GM10266 (cell line): ENCODE results near the gene GABRG3.

Experiments used
- DNase-seq: peaks from one replicate; pipeline ENCODE4 v3.0.0; 2012; ENCODE audit errors: extremely low spot score
- TF ChIP-seq, protein P1 (sequence below): IDR thresholded peaks from 2 replicates; pipeline ENCODE4 v1.5.1; 2012; ENCODE audit warnings: mild to moderate bottlenecking, low read depth; ENCODE audit not compliant: control insufficient read depth, insufficient read depth; ENCODE audit errors: missing control alignments

The GABRG3 gene

DNA sequence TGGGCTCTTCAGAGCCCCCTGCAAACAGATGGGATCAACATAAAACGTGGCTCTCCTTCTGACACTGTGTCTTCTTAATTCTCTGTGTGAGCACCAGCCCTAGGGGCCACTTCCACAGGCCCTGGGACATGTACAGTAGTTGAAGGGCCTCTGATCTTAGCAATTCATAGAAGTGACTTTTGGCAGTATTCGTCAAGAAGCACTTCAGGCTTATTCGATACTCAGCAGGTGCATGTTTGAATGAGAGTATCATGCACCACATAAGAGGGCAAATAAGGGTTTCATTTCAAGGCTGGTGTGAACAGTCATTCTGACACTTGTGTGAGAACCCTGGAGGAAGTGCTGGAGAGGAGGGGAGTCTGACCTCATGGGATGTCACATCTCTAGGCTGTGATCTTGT, 113.9 kb downstream of the GABRG3 start:
- TF ChIP-seq, protein P1, sequence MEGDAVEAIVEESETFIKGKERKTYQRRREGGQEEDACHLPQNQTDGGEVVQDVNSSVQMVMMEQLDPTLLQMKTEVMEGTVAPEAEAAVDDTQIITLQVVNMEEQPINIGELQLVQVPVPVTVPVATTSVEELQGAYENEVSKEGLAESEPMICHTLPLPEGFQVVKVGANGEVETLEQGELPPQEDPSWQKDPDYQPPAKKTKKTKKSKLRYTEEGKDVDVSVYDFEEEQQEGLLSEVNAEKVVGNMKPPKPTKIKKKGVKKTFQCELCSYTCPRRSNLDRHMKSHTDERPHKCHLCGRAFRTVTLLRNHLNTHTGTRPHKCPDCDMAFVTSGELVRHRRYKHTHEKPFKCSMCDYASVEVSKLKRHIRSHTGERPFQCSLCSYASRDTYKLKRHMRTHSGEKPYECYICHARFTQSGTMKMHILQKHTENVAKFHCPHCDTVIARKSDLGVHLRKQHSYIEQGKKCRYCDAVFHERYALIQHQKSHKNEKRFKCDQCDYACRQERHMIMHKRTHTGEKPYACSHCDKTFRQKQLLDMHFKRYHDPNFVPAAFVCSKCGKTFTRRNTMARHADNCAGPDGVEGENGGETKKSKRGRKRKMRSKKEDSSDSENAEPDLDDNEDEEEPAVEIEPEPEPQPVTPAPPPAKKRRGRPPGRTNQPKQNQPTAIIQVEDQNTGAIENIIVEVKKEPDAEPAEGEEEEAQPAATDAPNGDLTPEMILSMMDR: no peak
- DNase-seq: no peak

DNA sequence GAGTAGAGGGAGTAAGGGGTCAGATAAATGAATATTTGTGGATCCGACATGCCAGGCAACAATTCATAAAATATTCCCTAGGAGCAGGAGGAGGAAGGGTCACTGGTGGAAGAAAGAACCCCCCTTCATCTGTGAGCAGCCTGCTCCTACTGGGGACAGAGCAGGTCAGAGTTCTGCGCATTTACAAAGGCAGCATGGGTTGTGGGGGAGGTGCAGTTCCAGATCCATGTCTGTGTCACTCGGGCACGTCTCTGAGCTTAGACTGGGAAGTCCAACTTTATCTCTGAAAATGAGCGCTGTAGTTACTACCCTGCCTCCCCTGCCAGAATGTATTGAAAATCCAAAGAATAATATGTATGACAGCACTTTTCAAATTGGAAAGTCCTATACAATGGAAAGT, 115.2 kb downstream of the GABRG3 start:
- DNase-seq: no peak
- TF ChIP-seq, protein P1: no peak

DNA sequence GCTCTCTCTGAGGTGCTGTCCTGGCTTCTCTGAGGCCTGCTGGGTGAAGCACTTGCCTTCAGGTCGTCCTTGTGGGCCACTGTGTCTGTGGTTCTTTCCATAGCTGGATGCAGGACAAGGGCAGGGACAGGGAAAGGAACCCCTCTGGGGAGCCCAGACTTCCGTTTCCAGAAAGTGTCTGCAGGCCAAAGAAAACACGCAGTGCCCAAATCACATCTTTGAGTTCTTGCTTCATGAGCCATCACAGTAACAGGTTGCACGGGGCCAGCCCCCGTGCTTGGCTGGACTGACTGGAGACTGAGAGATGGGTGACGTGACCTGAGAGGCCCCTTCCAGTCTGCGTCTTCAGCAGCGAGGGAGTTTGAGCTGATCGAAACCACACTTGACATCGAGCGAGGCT, 115.8 kb downstream of the GABRG3 start:
- TF ChIP-seq, protein P1: no peak
- DNase-seq: no peak

DNA sequence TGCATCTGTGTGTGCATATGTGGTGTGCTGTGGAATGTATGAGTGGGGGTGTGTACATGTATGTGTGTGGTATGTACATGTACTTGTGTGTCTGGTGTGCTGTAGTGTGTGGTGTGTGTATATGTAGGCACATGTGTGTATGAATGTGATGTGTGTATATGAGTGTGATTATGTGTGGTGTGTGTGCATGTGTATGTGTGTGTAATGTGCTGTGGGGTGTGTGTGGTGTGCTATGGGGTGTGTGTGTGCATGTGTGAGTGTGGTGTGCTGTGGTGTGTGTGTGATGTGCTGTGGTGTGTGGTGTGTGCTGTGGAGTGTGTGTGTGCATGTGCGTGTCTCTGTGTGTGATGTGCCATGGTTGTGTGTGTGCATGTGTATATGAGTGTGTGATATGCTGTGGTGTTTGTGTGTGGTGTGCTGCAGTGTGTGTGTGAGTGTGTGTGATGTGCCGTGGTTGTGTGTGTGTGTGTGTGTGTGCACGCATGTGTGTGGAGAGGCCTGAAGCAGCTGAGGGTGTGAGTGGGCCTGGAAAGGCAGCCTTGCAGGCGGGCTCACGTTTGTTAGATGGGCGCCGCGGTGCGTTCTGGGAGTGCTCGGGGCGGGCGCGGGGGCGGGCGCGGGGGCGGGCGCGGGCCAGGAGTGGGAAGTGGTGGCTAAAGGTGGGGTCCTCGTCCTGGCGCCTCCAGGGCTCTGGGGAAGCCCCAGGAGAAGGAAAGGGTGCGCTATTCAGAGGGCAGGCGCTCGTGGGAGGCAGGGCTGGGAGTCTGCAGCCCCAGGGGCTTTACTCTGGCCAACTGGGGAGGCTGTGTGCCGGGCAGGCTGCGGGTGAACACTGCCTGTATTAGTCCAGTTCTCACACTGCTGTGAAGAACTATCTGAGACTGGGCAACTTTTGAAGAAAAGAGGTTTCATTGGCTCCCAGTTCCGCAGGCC, 116.9 kb downstream of the GABRG3 start:
- no peak for DNase-seq
- TF ChIP-seq, protein P1: no peak

DNA sequence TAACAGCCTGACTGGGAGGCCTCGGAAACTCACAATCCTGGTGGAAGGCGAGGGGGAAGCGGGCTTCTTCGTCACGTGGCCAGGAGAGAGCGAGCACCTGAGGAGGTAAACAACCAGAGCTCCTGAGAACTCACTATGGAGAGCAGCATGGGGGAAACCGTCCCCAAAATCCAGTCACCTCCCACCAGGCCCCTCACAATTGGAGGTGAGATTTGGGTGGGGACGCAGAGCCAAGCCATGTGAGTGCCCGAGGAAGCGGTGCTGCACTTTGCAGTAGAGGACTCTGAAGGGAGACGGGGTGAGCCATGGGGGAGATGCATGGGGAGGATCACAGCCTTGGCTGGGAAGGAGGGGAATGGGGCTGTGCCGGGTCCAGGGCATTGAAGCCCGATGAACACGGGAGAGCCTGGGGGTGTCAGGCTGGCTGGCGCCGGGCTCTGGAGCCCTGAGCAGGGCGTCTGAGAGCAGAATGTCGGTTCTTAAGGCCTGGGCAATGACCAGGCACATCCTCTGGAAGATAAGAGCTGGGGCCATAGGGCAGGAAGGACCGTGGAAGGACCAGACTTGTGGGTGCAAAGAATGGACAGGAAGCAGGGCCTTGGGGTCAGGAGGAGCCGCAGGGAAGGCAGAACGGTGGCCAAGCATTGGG, 117.7 kb downstream of the GABRG3 start:
- TF ChIP-seq, protein P1: no peak
- DNase-seq: no peak

DNA sequence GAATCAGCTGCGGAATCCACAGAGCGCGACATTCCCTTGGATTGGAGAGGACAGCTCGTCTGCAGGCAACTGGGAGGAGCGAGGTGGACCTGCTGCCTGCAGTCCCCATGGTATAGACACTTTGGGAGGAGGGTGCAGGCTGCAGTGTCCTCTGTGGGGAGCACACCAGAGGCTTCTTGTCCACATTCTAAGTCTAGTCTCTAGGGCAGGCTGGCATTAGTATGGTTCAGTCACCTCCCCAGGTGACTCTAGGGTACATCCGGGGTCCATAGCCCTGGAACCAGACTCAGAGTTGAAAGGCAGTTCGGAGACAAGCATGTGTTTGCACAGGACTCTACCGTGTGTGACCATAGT, 118.2 kb downstream of the GABRG3 start:
- DNase-seq: no peak
- TF ChIP-seq, protein P1: no peak

DNA sequence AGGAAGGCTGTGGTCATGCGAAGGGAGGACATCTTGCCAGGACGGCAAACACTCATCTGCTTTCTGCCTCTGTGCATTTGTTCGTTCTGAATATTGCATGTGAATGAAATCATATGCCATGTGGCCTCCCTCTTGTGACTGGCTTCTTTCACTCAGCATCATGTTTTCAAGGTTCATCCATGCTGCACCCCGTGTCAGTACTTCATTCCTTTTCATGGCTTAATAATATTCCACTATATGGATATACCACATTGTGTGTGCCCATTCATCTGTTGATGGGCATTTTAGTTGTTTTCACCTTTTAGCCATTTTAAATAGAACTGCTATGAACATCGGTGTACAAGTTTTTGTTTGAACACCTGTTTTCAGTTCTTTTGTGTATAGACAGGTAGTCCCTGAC, 118.7 kb downstream of the GABRG3 start:
- TF ChIP-seq, protein P1: no peak
- no peak for DNase-seq
